HepG2 (cell line): ENCODE data around the gene EPHA1. TPM values are rescaled to one million over a fixed set of nuclear protein-coding genes. Genes with fewer than 3 reads are reported as not detected.

ENCODE experiments used
- AGO2 ChIP-seq: fragments of 200-400 bp; formaldehyde crosslinking; optimal IDR thresholded peaks from 2 replicates; pipeline ENCODE3; 2017; ENCODE audit warnings: mild to moderate bottlenecking, low read depth, low read length, moderate library complexity
- ATF1 ChIP-seq: IDR thresholded peaks from 2 replicates; pipeline ENCODE4 v1.6.1; 2016; ENCODE audit warnings: mild to moderate bottlenecking, control low read depth
- CCDC6 ChIP-seq: sonication (generic); formaldehyde crosslinking; IDR thresholded peaks from 2 replicates; pipeline ENCODE4 v1.8.1; 2022; ENCODE audit warnings: mild to moderate bottlenecking, missing genetic modification reagents, moderate library complexity
- EED ChIP-seq: sonication (generic); formaldehyde crosslinking; IDR thresholded peaks from 2 replicates; pipeline ENCODE4 v1.5.0; 2020; ENCODE audit warnings: mild to moderate bottlenecking, missing genetic modification reagents
- GFI1 ChIP-seq: sonication (generic); formaldehyde crosslinking; IDR thresholded peaks from 2 replicates; pipeline ENCODE4 v1.5.0; 2020; ENCODE audit warnings: missing genetic modification reagents, mild to moderate bottlenecking, borderline replicate concordance
- IRX3 ChIP-seq: sonication (generic); formaldehyde crosslinking; IDR thresholded peaks from 2 replicates; pipeline ENCODE4 v1.8.1; 2023; ENCODE audit warnings: mild to moderate bottlenecking, low read depth, missing genetic modification reagents, borderline replicate concordance
- NR2F6 ChIP-seq, 2 experiments: IDR thresholded peaks; 2 replicates each; pipeline ENCODE4 v1.6.1; 2016; ENCODE audit warnings: antibody characterized with exemption in 1 of 2, mild to moderate bottlenecking in 1 of 2
- RFX5 ChIP-seq: IDR thresholded peaks from 2 replicates; pipeline ENCODE4 v1.6.1; 2011; ENCODE audit warnings: low read depth, low read length, improper control_type of control experiment
- SMYD3 ChIP-seq: sonication (generic); formaldehyde crosslinking; IDR thresholded peaks from 2 replicates; pipeline ENCODE4 v1.8.1; 2023; ENCODE audit warnings: mild to moderate bottlenecking, missing genetic modification reagents
- SP4 ChIP-seq: sonication (generic); formaldehyde crosslinking; IDR thresholded peaks from 2 replicates; pipeline ENCODE4 v1.8.1; 2023; ENCODE audit warnings: mild to moderate bottlenecking, missing genetic modification reagents
- SP5 ChIP-seq: IDR thresholded peaks from 2 replicates; pipeline ENCODE4 v1.6.1; 2016; ENCODE audit warnings: low read depth, borderline replicate concordance
- ZBTB1 ChIP-seq: sonication (generic); formaldehyde crosslinking; IDR thresholded peaks from 2 replicates; pipeline ENCODE4 v1.4.0; 2020; ENCODE audit warnings: missing genetic modification reagents, borderline replicate concordance
- ZKSCAN8 ChIP-seq: IDR thresholded peaks from 2 replicates; pipeline ENCODE4 v1.6.1; 2016; ENCODE audit warnings: borderline replicate concordance, missing genetic modification reagents, missing compliant biosample characterization
- ZNF225 ChIP-seq: sonication (generic); formaldehyde crosslinking; IDR thresholded peaks from 2 replicates; pipeline ENCODE4 v1.4.0; 2020; ENCODE audit warnings: mild to moderate bottlenecking, missing genetic modification reagents
- ZNF343 ChIP-seq: sonication (generic); formaldehyde crosslinking; IDR thresholded peaks from 2 replicates; pipeline ENCODE4 v1.4.0; 2020; ENCODE audit warnings: mild to moderate bottlenecking, missing genetic modification reagents
- ZNF354B ChIP-seq: sonication (generic); formaldehyde crosslinking; IDR thresholded peaks from 2 replicates; pipeline ENCODE4 v1.8.0; 2022; ENCODE audit warnings: mild to moderate bottlenecking, missing genetic modification reagents
- ZNF432 ChIP-seq: sonication (generic); formaldehyde crosslinking; IDR thresholded peaks from 2 replicates; pipeline ENCODE4 v1.5.0; 2020; ENCODE audit warnings: missing genetic modification reagents, mild to moderate bottlenecking, borderline replicate concordance
- ZNF496 ChIP-seq: sonication (generic); formaldehyde crosslinking; IDR thresholded peaks from 2 replicates; pipeline ENCODE4 v1.8.1; 2023; ENCODE audit warnings: mild to moderate bottlenecking, moderate library complexity, missing genetic modification reagents; ENCODE audit not compliant: insufficient replicate concordance
- ZNF567 ChIP-seq: sonication (generic); formaldehyde crosslinking; IDR thresholded peaks from 2 replicates; pipeline ENCODE4 v1.8.1; 2023; ENCODE audit warnings: mild to moderate bottlenecking, missing genetic modification reagents, borderline replicate concordance
- ZNF615 ChIP-seq: sonication (generic); formaldehyde crosslinking; IDR thresholded peaks from 2 replicates; pipeline ENCODE4 v1.5.0; 2020; ENCODE audit warnings: mild to moderate bottlenecking, missing genetic modification reagents, borderline replicate concordance
- ZNF766 ChIP-seq: sonication (generic); formaldehyde crosslinking; IDR thresholded peaks from 2 replicates; pipeline ENCODE4 v1.5.0; 2020; ENCODE audit warnings: missing genetic modification reagents, borderline replicate concordance
- ZNF790 ChIP-seq: sonication (generic); formaldehyde crosslinking; IDR thresholded peaks from 2 replicates; pipeline ENCODE4 v1.8.0; 2022; ENCODE audit warnings: missing genetic modification reagents, mild to moderate bottlenecking, borderline replicate concordance
- polyA plus RNA-seq, 8 experiments: library from polyadenylated mRNA; depleted of rRNA in 3 of 8; stranded (reverse) in 7 of 8; unstranded in 1 of 8; fragments of >200 nt; fragmentation: Illumina TruSeq in 4 of 8; extraction: Trizol in 4 of 8; gene quantifications; 2 replicates each; pipeline versions ENCODE4 v1.2.1 to v1.2.3, GENCODE V29; 2011 to 2016; ENCODE audit warnings: low read depth in 4 of 8, missing spikeins in 1 of 8, mixed read lengths in 1 of 8; ENCODE audit not compliant: insufficient read depth in 1 of 8
- total RNA-seq, 5 experiments: library from RNA; depleted of rRNA; stranded (reverse); fragments of >200 nt; fragmentation: Illumina TruSeq; extraction: Trizol; gene quantifications; 2 replicates each; pipeline ENCODE4 v1.2.3, GENCODE V29; 2016; ENCODE audit warnings: low read depth in 1 of 5
- TF ChIP-seq, protein P1 (sequence below): sonication (generic); formaldehyde crosslinking; IDR thresholded peaks from 2 replicates; pipeline ENCODE4 v1.4.0; 2020; ENCODE audit warnings: mild to moderate bottlenecking, missing genetic modification reagents
- TF ChIP-seq, protein P2 (sequence below): sonication (generic); formaldehyde crosslinking; IDR thresholded peaks from 2 replicates; pipeline ENCODE4 v1.5.0; 2020; ENCODE audit warnings: missing genetic modification reagents
- TF ChIP-seq, protein P3 (sequence below): sonication (generic); formaldehyde crosslinking; IDR thresholded peaks from 2 replicates; pipeline ENCODE4 v1.8.0; 2022; ENCODE audit warnings: low read depth, missing genetic modification reagents
- TF ChIP-seq, protein P4 (sequence below): sonication (generic); formaldehyde crosslinking; IDR thresholded peaks from 2 replicates; pipeline ENCODE4 v1.4.0; 2020; ENCODE audit warnings: mild to moderate bottlenecking, missing genetic modification reagents
- TF ChIP-seq, protein P5 (sequence below): sonication (generic); formaldehyde crosslinking; IDR thresholded peaks from 2 replicates; pipeline ENCODE4 v1.5.0; 2020; ENCODE audit warnings: mild to moderate bottlenecking, low read depth, missing genetic modification reagents, borderline replicate concordance

The EPHA1 gene
- total and polyA plus RNA-seq, 2 of the 13 experiments (the other 11 are each of a cell fraction or from before 2014, with no cell fraction given) = 4.6 to 17.1 TPM

DNA sequence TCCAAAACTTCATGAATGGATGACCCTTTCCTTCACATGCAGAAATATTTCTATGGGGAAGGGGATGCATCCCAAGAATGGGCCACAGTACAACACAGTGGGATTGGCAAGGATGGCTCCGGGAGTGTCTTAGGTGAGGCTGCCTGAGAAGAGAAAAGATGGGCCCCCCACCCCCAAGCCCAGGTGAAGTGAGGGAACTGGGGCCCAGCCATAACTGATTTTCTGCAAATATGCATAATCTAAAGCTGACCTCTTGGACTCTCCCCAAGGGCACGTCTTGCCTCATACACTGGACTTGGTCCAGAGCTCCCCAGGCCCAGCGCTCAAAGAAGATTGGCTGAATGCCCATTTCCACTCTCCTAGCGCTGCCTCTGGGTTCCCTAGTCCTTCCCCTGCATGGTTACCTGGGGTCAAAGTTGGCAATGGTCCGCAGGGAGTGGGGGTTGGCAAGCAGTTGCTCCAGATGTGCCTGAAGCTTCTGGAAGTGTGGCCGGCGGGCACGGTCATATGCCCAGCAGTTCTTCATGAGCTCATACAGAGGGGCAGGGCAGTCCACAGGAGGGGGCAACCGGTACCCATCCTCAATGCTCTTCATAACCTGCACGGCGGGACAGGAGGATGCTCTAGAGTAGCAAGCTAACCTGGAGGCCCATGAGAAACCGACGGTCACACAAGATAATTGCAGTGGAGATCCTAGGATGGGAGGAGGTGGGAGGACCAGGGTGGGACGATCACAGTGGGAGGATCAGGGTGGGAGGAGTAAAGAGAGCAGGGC, 15.2 kb downstream of the EPHA1 start (continued):
- TF ChIP-seq GFI1 (CRISPR knock-in tag) (peak; percentile 45; the same call in 1 of the 2 replicates), ZNF615 (no peak), ZNF790 (no peak), CCDC6 (CRISPR knock-in tag) (no peak), EED (CRISPR knock-in tag) (no peak), ZNF343 (CRISPR knock-in tag) (no peak), ZNF354B (CRISPR knock-in tag) (no peak), NR2F6 (IDR thresholded peaks at IDR 0.05) (peak; percentile 85), NR2F6 (CRISPR knock-in tag; IDR thresholded peaks at IDR 0.05) (peak; percentile 89), ZNF567 (CRISPR knock-in tag) (no peak), ZBTB1 (CRISPR knock-in tag) (no peak), ZNF496 (CRISPR knock-in tag) (no peak), IRX3 (CRISPR knock-in tag) (0 out of 2 replicates have a peak, but pooled peaks have one; percentile 34), RFX5 (no peak), SP5 (CRISPR knock-in tag) (peak; percentile 27; the same call in 1 of the 2 replicates), ZNF225 (no peak), SMYD3 (CRISPR knock-in tag) (no peak), ZKSCAN8 (CRISPR knock-in tag) (0 out of 2 replicates have a peak, but pooled peaks have one; percentile 40), ZNF766 (CRISPR knock-in tag) (no peak), ZNF432 (no peak), AGO2 (no peak), ATF1 (CRISPR knock-in tag) (no peak), SP4 (CRISPR knock-in tag) (peak; percentile 46; the same call in 1 of the 2 replicates)
- TF ChIP-seq, protein P1, sequence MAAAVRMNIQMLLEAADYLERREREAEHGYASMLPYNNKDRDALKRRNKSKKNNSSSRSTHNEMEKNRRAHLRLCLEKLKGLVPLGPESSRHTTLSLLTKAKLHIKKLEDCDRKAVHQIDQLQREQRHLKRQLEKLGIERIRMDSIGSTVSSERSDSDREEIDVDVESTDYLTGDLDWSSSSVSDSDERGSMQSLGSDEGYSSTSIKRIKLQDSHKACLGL = no peak
- TF ChIP-seq, protein P2, sequence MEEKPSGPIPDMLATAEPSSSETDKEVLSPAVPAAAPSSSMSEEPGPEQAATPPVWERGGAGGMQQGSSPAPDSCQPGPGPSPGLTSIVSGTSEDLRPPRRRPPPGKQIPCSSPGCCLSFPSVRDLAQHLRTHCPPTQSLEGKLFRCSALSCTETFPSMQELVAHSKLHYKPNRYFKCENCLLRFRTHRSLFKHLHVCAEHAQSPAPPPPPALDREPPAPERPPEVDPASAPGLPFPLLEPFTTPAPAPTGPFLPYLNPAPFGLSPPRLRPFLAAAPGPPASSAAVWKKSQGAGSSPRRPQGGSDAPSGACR (CRISPR knock-in tag) = peak; percentile 73; the same call in 1 of the 2 replicates
- TF ChIP-seq, protein P3, sequence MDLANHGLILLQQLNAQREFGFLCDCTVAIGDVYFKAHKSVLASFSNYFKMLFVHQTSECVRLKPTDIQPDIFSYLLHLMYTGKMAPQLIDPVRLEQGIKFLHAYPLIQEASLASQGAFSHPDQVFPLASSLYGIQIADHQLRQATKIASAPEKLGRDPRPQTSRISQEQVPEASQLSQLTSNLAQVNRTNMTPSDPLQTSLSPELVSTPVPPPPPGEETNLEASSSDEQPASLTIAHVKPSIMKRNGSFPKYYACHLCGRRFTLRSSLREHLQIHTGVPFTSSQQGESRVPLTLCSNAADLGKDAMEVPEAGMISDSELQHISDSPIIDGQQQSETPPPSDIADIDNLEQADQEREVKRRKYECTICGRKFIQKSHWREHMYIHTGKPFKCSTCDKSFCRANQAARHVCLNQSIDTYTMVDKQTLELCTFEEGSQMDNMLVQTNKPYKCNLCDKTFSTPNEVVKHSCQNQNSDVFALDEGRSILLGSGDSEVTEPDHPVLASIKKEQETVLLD (CRISPR knock-in tag) = no peak
- TF ChIP-seq, protein P4, sequence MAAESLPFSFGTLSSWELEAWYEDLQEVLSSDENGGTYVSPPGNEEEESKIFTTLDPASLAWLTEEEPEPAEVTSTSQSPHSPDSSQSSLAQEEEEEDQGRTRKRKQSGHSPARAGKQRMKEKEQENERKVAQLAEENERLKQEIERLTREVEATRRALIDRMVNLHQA (CRISPR knock-in tag) = no peak
- TF ChIP-seq, protein P5, sequence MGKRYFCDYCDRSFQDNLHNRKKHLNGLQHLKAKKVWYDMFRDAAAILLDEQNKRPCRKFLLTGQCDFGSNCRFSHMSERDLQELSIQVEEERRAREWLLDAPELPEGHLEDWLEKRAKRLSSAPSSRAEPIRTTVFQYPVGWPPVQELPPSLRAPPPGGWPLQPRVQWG (CRISPR knock-in tag) = no peak
